Measurements from ENCODE around the gene EFEMP2. TPM values are rescaled to one million over a fixed set of nuclear protein-coding genes. Genes with fewer than 3 reads are reported as not detected.

EFEMP2 gene
- total and polyA plus RNA-seq, 2 donors (not counting 3 experiments of a cell fraction or from before 2014, with no cell fraction given) = 81.7 to 207 TPM

DNA sequence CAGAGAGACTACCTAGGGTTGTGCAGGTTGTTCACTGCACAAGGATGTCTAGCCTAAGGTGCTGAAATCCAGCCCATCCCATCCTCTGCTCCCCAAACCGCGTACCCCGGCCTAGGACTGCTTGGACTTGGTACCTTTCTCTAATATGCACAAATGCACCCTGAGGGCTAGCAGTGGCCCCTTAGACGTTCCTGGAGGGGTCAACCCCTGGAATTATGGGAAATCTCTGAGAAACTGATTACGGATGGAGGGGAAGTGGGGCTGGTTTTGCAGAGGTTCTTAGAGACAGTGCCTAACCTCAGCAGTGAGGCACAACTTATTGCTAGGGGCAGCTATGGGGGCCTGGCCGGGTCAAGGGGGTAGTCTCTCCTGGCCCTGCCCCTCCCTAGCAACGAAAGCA lies 43.8 kb upstream of the EFEMP2 start:
- Histone ChIP-seq H3K9ac (replicated peaks; ENCODE audit: extremely low read depth, insufficient read depth, low read length) (peak overlapping the region; percentile 71), H3K79me2 (ENCODE audit: control insufficient read depth, insufficient read depth, low read length) (peaks cover 37% of the 10 kb centered on the region), H3K4me2 (ENCODE audit: insufficient read depth, low read length) (peak overlapping the region; percentile 69), H2AFZ (ENCODE audit: low read depth, low read length) (no peak overlapping the region), H3K27ac (ENCODE audit: insufficient read depth, low read depth, low read length) (peak overlapping the region; percentile 92), H3K36me3 (ENCODE audit: control insufficient read depth in 2 of 2, extremely low read depth in 1 of 2, insufficient read depth in 2 of 2, low read length in 2 of 2) (no peaks in the 10 kb centered on the region), H3K4me3 (replicated peaks in 1 of 3; ENCODE audit: insufficient read depth in 1 of 3, low read depth in 1 of 3, low read length in 3 of 3) (peak overlapping the region in 1 of 3 experiments; percentile 5), H4K20me1 (replicated peaks; ENCODE audit: control insufficient read depth, extremely low read depth, insufficient read depth, low read length) (no peaks in the 10 kb centered on the region), H3K4me1 (ENCODE audit: control insufficient read depth, extremely low read depth, insufficient read depth, low read length) (peaks cover 67% of the 10 kb centered on the region), H3K9me1 (replicated peaks; ENCODE audit: control insufficient read depth, extremely low read depth, insufficient read depth, low read length) (no peaks in the 10 kb centered on the region), H3K9me3 (replicated peaks; ENCODE audit: control insufficient read depth, insufficient read depth, low read length) (no peaks in the 10 kb centered on the region), H3K27me3 (ENCODE audit: control insufficient read depth in 2 of 2, insufficient read depth in 2 of 2, low read length in 2 of 2) (no peaks in the 10 kb centered on the region)
- ChIA-PET POLR2A (interaction anchor here (1.1 to 2.0 kb wide), 4 partner anchors 17 to 26 kb away, joined by 4 to 28 read pairs (median 12); partner anchors contain the start of genes CCDC85B, FIBP and FOSL1), CTCF (interaction anchor here (0.8 to 4.9 kb wide), 8 partner anchors 9 to 136 kb away, joined by 3 to 73 read pairs (median 4); partner anchors contain the start of genes CCDC85B, FIBP and FOSL1)
- no peak for DNase-seq (ENCODE audit: low read depth, low spot score)
- no TSS peak for BruUV-seq (replicated peaks)
- FAIRE-seq = no peak
- intact Hi-C loops (cut with micrococcal nuclease) (loop anchor here (5.0 kb wide), 1 partner anchor 136 kb away; the partner anchor contains the start of gene SF3B2), dilution Hi-C loops (cut with MboI; ENCODE audit: extremely low pct_ligation_motif_present, low sequenced_read_pairs) (no loop called here)
- TF ChIP-seq POLR2AphosphoS5 (IDR thresholded peaks at IDR 0.05; ENCODE audit: insufficient read depth, low read depth, low read length) = no peak
- TF ChIP-seq JUN (IDR thresholded peaks at IDR 0.05; ENCODE audit: borderline replicate concordance, insufficient read depth, insufficient read length, low read depth) = no peak
- TF ChIP-seq POLR2A (IDR thresholded peaks at IDR 0.05; ENCODE audit: low read depth, low read length) = no peak
- TF ChIP-seq, protein P1, sequence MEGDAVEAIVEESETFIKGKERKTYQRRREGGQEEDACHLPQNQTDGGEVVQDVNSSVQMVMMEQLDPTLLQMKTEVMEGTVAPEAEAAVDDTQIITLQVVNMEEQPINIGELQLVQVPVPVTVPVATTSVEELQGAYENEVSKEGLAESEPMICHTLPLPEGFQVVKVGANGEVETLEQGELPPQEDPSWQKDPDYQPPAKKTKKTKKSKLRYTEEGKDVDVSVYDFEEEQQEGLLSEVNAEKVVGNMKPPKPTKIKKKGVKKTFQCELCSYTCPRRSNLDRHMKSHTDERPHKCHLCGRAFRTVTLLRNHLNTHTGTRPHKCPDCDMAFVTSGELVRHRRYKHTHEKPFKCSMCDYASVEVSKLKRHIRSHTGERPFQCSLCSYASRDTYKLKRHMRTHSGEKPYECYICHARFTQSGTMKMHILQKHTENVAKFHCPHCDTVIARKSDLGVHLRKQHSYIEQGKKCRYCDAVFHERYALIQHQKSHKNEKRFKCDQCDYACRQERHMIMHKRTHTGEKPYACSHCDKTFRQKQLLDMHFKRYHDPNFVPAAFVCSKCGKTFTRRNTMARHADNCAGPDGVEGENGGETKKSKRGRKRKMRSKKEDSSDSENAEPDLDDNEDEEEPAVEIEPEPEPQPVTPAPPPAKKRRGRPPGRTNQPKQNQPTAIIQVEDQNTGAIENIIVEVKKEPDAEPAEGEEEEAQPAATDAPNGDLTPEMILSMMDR (IDR thresholded peaks at IDR 0.05; ENCODE audit: extremely low read depth in 1 of 2, insufficient read depth in 1 of 2, low read depth in 1 of 2, low read length in 2 of 2) = no peak
- no peak for TF ChIP-seq GATA2 (IDR thresholded peaks at IDR 0.05; ENCODE audit: insufficient read depth, insufficient read length, low read depth, low read length)
- no peak for TF ChIP-seq MYC (IDR thresholded peaks at IDR 0.05; ENCODE audit: low read depth, low read length)
- TF ChIP-seq FOS (IDR thresholded peaks at IDR 0.05; ENCODE audit: borderline replicate concordance, insufficient read depth, low read length) = no peak
- TF ChIP-seq, protein P2, sequence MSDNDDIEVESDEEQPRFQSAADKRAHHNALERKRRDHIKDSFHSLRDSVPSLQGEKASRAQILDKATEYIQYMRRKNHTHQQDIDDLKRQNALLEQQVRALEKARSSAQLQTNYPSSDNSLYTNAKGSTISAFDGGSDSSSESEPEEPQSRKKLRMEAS (IDR thresholded peaks at IDR 0.05; ENCODE audit: insufficient read depth, insufficient read length) = no peak
- no peak for TF ChIP-seq EZH2 (IDR thresholded peaks at IDR 0.05; ENCODE audit: borderline replicate concordance, low read depth, low read length, severe bottlenecking)
